Activated CD4-positive, alpha-beta T cell treated with anti-CD3 and anti-CD28 coated beads, Interleukin-2, amount 50 U/mL, for 16 hours (primary cell): ENCODE results near the gene ITIH1.

Source experiments
- DNase-seq: peaks from one replicate; pipeline ENCODE4 v3.0.0-alpha.2; 2020

Gene ITIH1

GRCh38 chr3:52790741-52791140 is 13.3 kb downstream of the ITIH1 start:
- no peak for DNase-seq

- DNase-seq: no peak
Measured at GRCh38 chr3:52791366-52791765, 14.0 kb downstream of the ITIH1 start.

GRCh38 chr3:52791928-52792327 is 14.5 kb downstream of the ITIH1 start:
- DNase-seq: no peak

GRCh38 chr3:52792413-52792812 is 15.0 kb downstream of the ITIH1 start:
- no peak for DNase-seq

GRCh38 chr3:52792961-52793695 is 15.7 kb downstream of the ITIH1 start:
- no peak for DNase-seq

GRCh38 chr3:52793702-52794611 is 16.6 kb downstream of the ITIH1 start:
- DNase-seq: no peak

GRCh38 chr3:52794612-52795099 is 17.3 kb downstream of the ITIH1 start, which contains the start of gene ITIH3:
ITIH3 (plus strand) TSS chr3:52794796; CDS start chr3:52794804, 8 bp downstream.
- DNase-seq: no peak

- no peak for DNase-seq
Measured at GRCh38 chr3:52795298-52795900, 18.0 kb downstream of the ITIH1 start.

- no peak for DNase-seq
Measured at GRCh38 chr3:52796411-52796810, 19.0 kb downstream of the ITIH1 start.

- no peak for DNase-seq
Measured at GRCh38 chr3:52798376-52798977, 21.1 kb downstream of the ITIH1 start.

GRCh38 chr3:52798978-52799476 is 21.6 kb downstream of the ITIH1 start:
- peak; percentile 16 for DNase-seq

GRCh38 chr3:52800079-52800478 is 22.7 kb downstream of the ITIH1 start:
- no peak for DNase-seq

GRCh38 chr3:52801839-52802238 is 24.4 kb downstream of the ITIH1 start:
- DNase-seq: no peak

- no peak for DNase-seq
Measured at GRCh38 chr3:52805270-52806039, 28.1 kb downstream of the ITIH1 start.

- no peak for DNase-seq
Measured at GRCh38 chr3:52809149-52809548, 31.8 kb downstream of the ITIH1 start.

- no peak for DNase-seq
Measured at GRCh38 chr3:52809662-52810377, 32.4 kb downstream of the ITIH1 start.

GRCh38 chr3:52810923-52811322 is 33.5 kb downstream of the ITIH1 start:
- no peak for DNase-seq

GRCh38 chr3:52811452-52812011 is 34.1 kb downstream of the ITIH1 start:
- DNase-seq: no peak

GRCh38 chr3:52813810-52814209 is 36.4 kb downstream of the ITIH1 start:
- DNase-seq: no peak

GRCh38 chr3:52816199-52816598 is 38.8 kb downstream of the ITIH1 start:
- DNase-seq: no peak

- no peak for DNase-seq
Measured at GRCh38 chr3:52816654-52817053, 39.3 kb downstream of the ITIH1 start.
